GM18951 (cell line): ENCODE data around the gene B4GALNT3.

ENCODE experiments used
- POLR2A ChIP-seq: IDR thresholded peaks from 4 replicates; pipeline ENCODE4 v1.6.1; 2011; ENCODE audit warnings: mild to moderate bottlenecking; ENCODE audit not compliant: insufficient read length, insufficient read depth; ENCODE audit errors: extremely low read depth
- in situ Hi-C: fragments of 300-500 bp; cut with MboI; formaldehyde crosslinking; loops from one replicate; pipeline ENCODE4 v1.12.0; 2022; ENCODE audit warnings: low sequenced_read_pairs, mixed read lengths, inconsistent platforms; ENCODE audit not compliant: unreplicated experiment

B4GALNT3 gene

GRCh38 chr12:563787-564298, 104.1 kb downstream of the B4GALNT3 start:
- no peak for TF ChIP-seq POLR2A
- in situ Hi-C loops: loop anchor here (10.0 to 25.0 kb wide), 2 partner anchors 391 to 523 kb away; no protein-coding TSS in a partner anchor

DNA sequence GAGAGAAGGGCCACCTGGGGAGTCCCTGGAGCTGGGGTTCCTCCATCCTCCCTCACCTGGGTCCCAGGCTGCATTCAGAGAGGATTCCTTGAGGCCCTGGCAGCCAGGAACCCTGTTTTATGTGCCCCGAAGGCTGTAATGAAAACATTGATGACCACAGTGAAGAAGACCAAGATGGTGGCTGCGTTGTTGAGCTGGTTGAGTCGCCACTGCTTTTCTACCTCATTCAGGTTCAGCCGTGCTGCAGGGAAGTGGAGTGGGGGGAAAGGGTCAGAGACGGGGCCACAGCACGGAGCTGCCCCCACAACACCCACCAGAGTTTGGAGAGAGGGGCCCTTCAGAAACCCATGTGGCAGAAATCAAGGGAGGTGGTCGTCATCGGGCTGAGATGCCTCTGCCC, 105.4 kb downstream of the B4GALNT3 start:
- TF ChIP-seq POLR2A: no peak
- in situ Hi-C loops: loop anchor here (10.0 to 25.0 kb wide), 2 partner anchors 390 to 522 kb away; no protein-coding TSS in a partner anchor

DNA sequence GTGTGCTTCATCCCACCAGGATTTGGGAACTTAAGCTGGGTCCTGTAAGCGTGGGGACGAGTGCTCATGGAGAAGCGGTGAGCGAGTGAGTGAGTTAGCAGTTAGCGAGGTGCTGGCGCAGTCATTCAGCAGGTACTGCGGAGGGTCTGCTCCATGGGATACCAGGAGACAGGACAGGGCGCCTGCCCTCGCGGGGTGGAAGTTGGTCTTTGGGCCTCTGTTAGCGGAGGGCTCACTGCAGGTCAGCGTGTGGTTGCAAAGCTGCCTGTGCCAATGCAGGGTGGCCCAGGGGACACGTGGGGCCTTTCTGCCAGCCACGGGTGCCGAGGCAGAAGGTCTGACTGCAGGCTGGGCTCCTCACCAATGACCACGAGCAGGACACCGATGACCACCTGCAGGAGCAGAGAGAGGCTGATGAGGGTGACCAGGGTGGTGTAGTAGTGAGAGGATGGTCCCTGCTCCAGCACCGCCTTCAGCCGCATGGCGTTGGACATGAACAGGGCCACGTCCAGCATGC, 105.9 kb downstream of the B4GALNT3 start:
- TF ChIP-seq POLR2A: no peak
- in situ Hi-C loops: loop anchor here (10.0 to 25.0 kb wide), 2 partner anchors 389 to 522 kb away; no protein-coding TSS in a partner anchor

DNA sequence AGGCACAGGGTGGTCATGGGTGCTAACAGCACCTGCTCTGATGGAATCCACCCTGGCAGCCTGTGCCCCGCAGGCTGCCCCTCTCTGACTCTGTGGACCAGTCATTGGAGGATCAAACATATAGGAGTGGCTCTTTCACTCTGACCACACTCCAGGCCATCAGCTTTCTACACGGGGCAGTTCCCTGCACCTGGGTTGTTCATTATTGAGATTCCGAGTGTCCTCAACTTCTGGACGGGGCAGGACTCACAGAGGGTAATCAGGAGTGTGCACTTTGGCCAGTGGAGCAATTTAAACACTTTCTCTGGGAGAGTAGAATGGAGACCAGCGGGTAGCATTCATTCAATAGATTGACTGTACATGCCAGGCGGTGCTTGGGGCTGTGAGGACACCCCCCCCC, 108.7 kb downstream of the B4GALNT3 start:
- in situ Hi-C loops: loop anchor here (10.0 to 25.0 kb wide), 2 partner anchors 386 to 519 kb away; no protein-coding TSS in a partner anchor
- no peak for TF ChIP-seq POLR2A

- in situ Hi-C loops: loop anchor here (10.0 to 25.0 kb wide), 2 partner anchors 386 to 518 kb away; no protein-coding TSS in a partner anchor
- no peak for TF ChIP-seq POLR2A
These were observed 109.4 kb downstream of the B4GALNT3 start for GRCh38 chr12:569091-569676.

- TF ChIP-seq POLR2A: no peak
- in situ Hi-C loops: loop anchor here (10.0 to 25.0 kb wide), 3 partner anchors 245 to 517 kb away; no protein-coding TSS in a partner anchor
These were observed 110.2 kb downstream of the B4GALNT3 start for GRCh38 chr12:569803-570434.

- in situ Hi-C loops: loop anchor here (10.0 to 25.0 kb wide), 2 partner anchors 244 to 517 kb away; no protein-coding TSS in a partner anchor
- TF ChIP-seq POLR2A: no peak
These were observed 110.7 kb downstream of the B4GALNT3 start for GRCh38 chr12:570435-570920.

DNA sequence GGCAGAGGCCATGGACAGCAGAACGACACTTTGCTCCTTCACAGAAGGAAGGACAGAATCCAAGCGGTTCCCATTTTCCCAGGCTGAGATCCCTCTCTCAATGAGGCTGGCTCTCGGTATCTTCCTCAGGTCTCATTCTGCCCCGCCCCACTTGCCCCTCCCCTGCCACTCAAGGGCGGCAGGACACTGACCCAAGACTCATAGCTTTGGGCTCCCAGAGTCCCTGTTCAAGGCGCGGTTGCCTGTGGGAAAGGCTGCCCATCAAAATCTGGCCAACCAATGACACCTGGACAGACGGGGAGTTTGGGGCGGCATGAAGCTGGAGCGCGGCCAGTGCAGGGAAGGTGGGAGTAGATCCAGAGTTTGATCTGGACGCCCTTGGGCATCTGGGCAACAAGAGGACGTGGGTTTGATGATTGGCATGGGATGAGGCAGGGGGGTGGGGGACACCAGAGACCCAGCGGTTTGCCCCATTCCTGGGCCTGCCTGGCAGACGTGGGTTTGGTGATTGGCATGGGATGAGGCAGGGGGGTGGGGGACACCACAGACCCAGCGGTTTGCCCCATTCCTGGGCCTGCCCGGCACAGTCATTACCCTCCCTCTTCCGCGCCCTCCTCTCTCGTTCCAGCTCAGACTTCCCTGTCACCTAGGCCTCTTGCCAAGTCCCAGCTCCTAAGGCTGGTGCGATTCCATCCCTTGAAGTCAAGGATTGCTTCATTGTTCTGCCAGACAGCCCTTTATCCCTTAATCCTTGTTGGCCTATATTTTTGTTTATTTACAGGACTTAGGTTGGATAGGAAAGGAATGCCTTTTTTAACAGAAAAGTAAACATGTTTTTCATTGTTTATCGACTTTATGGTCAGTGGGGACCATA, 111.4 kb downstream of the B4GALNT3 start:
- in situ Hi-C loops: loop anchor here (10.0 to 25.0 kb wide), 2 partner anchors 244 to 516 kb away; no protein-coding TSS in a partner anchor
- TF ChIP-seq POLR2A: no peak

DNA sequence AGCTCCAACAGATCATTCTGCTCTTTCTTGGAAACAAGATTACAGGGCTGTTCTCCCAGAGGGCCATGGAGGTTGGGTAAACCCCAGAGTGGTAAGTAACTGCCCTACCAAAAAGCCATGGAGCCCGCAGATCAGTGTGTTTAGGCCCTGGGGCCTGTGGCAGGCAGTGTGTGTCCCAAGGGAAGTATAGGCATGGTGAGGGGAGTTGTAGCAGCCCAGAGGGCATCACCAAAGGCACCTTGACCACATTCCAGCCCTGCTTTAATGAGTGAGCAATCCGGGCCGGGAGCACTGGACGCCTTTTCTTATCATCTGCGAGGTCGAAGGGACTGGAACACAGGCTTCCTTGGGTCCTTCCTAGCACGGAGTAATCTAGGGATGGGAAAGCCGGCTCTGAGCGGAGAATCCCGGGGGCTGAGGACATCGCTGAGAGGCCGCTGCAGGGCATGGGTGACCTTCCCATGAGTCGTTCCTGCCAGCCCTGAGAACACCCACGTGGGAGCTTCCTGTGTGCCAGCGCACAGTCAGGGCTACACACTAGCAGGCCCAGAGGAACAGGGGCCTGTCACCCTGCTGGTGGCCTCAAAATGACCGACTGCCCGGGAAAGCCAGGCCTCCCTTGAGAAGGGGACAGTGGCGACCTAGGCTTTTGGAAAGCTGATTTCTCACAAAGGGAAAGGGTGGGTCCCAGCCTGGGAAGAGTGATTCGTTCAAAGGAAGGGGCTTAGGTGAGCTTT, 112.2 kb downstream of the B4GALNT3 start:
- no peak for TF ChIP-seq POLR2A
- in situ Hi-C loops: loop anchor here (10.0 to 25.0 kb wide), 2 partner anchors 243 to 515 kb away; no protein-coding TSS in a partner anchor

- in situ Hi-C loops: loop anchor here (10.0 to 25.0 kb wide), 2 partner anchors 242 to 515 kb away; no protein-coding TSS in a partner anchor
- TF ChIP-seq POLR2A: no peak
These were observed 112.8 kb downstream of the B4GALNT3 start for GRCh38 chr12:572532-572899.

DNA sequence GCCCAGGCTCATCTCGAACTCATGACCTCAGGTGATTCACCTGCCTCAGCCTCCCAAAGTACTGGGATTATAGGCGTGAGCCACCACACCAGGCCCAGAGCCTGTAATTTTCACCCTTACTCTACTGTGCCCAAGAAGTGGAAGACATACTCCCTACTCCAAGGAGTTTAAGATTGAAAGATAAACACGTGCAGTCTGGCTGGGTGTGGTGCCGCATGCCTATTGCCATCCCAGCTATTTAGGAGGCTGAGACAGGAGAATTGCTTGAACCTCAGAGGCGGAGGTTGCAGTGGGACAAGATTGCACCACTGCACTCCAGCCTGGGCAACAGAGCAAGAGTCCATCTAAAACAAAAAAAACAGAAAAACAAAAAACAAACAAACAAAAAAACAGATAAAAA, 113.5 kb downstream of the B4GALNT3 start:
- in situ Hi-C loops: loop anchor here (10.0 to 25.0 kb wide), 2 partner anchors 242 to 514 kb away; no protein-coding TSS in a partner anchor
- TF ChIP-seq POLR2A: no peak
